GM19328 (cell line): ENCODE results near the gene TTC13.

ENCODE experiments used
- ATAC-seq: cut with Tn5 transposase; IDR thresholded peaks from one replicate; pipeline ENCODE4 v1.9.1; 2021; ENCODE audit warnings: mild to moderate bottlenecking, moderate library complexity; ENCODE audit not compliant: unreplicated experiment

TTC13 gene

GRCh38 chr1:230950404-230950803 is 28.3 kb downstream of the TTC13 start:
- ATAC-seq = no peak

- ATAC-seq = no peak
Measured at GRCh38 chr1:230948903-230949302, 29.8 kb downstream of the TTC13 start.

GRCh38 chr1:230948301-230948700 is 30.4 kb downstream of the TTC13 start:
- ATAC-seq = no peak

- ATAC-seq = no peak
Measured at GRCh38 chr1:230943048-230943593, 35.5 kb downstream of the TTC13 start.

GRCh38 chr1:230940848-230941247 is 37.8 kb downstream of the TTC13 start:
- ATAC-seq = no peak

- ATAC-seq = no peak
Measured at GRCh38 chr1:230939806-230940489, 38.7 kb downstream of the TTC13 start.

GRCh38 chr1:230938924-230939368 is 39.7 kb downstream of the TTC13 start:
- ATAC-seq = no peak

- ATAC-seq = no peak
Measured at GRCh38 chr1:230937371-230937770, 41.3 kb downstream of the TTC13 start.

- ATAC-seq = no peak
Measured at GRCh38 chr1:230936475-230936874, 42.2 kb downstream of the TTC13 start.

GRCh38 chr1:230935852-230936251 is 42.8 kb downstream of the TTC13 start:
- no peak for ATAC-seq

GRCh38 chr1:230930986-230931385 is 47.7 kb downstream of the TTC13 start:
- ATAC-seq = no peak

- no peak for ATAC-seq
Measured at GRCh38 chr1:230926182-230926581, 52.5 kb downstream of the TTC13 start.

GRCh38 chr1:230925608-230926007 is 53.1 kb downstream of the TTC13 start:
- ATAC-seq = no peak

- no peak for ATAC-seq
Measured at GRCh38 chr1:230923176-230923575, 55.5 kb downstream of the TTC13 start.

GRCh38 chr1:230922620-230923019 is 56.0 kb downstream of the TTC13 start:
- ATAC-seq = no peak

- no peak for ATAC-seq
Measured at GRCh38 chr1:230919207-230919606, 59.5 kb downstream of the TTC13 start.

GRCh38 chr1:230917284-230918135 is 61.2 kb downstream of the TTC13 start:
- no peak for ATAC-seq

GRCh38 chr1:230916587-230917283 is 61.9 kb downstream of the TTC13 start:
- no peak for ATAC-seq

GRCh38 chr1:230915078-230915477 is 63.6 kb downstream of the TTC13 start:
- no peak for ATAC-seq

GRCh38 chr1:230913496-230913895 is 65.2 kb downstream of the TTC13 start:
- ATAC-seq = no peak

GRCh38 chr1:230910755-230911117 is 67.9 kb downstream of the TTC13 start:
- no peak for ATAC-seq
